ENCODE measurements around the gene LURAP1L. TPM values are rescaled to one million over a fixed set of nuclear protein-coding genes. Genes with fewer than 3 reads are reported as not detected.

The LURAP1L gene
- total and polyA plus RNA-seq, 9 of the 15 experiments (the other 6 are each of a cell fraction or from before 2014, with no cell fraction given), result 0.06 to 0.28 (median 0.07) TPM; not detected in 4

- no peak for TF ChIP-seq MCM3 (IDR thresholded peaks at IDR 0.05)
- no peak for TF ChIP-seq PHB (CRISPR knock-in tag; IDR thresholded peaks at IDR 0.05)
- TF ChIP-seq, protein P1, sequence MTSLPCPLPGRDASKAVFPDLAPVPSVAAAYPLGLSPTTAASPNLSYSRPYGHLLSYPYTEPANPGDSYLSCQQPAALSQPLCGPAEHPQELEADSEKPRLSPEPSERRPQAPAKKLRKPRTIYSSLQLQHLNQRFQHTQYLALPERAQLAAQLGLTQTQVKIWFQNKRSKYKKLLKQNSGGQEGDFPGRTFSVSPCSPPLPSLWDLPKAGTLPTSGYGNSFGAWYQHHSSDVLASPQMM (CRISPR knock-in tag; IDR thresholded peaks at IDR 0.05), result no peak
- TF ChIP-seq ZNF184 (CRISPR knock-in tag; IDR thresholded peaks at IDR 0.05), result no peak
- no peak for TF ChIP-seq ZNF143 (CRISPR knock-in tag; IDR thresholded peaks at IDR 0.05)
- TF ChIP-seq DDX20 (tag; IDR thresholded peaks at IDR 0.05; ENCODE audit: low read depth), result no peak
- TF ChIP-seq, protein P2, sequence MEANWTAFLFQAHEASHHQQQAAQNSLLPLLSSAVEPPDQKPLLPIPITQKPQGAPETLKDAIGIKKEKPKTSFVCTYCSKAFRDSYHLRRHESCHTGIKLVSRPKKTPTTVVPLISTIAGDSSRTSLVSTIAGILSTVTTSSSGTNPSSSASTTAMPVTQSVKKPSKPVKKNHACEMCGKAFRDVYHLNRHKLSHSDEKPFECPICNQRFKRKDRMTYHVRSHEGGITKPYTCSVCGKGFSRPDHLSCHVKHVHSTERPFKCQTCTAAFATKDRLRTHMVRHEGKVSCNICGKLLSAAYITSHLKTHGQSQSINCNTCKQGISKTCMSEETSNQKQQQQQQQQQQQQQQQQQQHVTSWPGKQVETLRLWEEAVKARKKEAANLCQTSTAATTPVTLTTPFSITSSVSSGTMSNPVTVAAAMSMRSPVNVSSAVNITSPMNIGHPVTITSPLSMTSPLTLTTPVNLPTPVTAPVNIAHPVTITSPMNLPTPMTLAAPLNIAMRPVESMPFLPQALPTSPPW (CRISPR knock-in tag; IDR thresholded peaks at IDR 0.05), result no peak
- no peak for TF ChIP-seq NR4A1 (CRISPR knock-in tag; IDR thresholded peaks at IDR 0.05)
- no peak for TF ChIP-seq NR4A1 (tag; IDR thresholded peaks at IDR 0.05)
Observed at GRCh38 chr9:12814877-12815237, 40.0 kb downstream of the LURAP1L start (continued).

- in situ Hi-C loops (cut with MboI), result no loop called here
- Histone ChIP-seq H3K9me1 (ENCODE audit: control insufficient read depth, insufficient read depth, low read length) (no peaks in the 10 kb centered on the region), H3K4me3 (no peak overlapping the region), H3K9me3 (replicated peaks; ENCODE audit: control insufficient read depth, insufficient read depth, low read depth, low read length) (no peaks in the 10 kb centered on the region), H3K36me3 (ENCODE audit: control insufficient read depth, insufficient read depth, low read length) (no peaks in the 10 kb centered on the region), H3K27me3 (ENCODE audit: control insufficient read depth in 2 of 2, insufficient read depth in 2 of 2, low read length in 2 of 2) (no peaks in the 10 kb centered on the region), H4K20me1 (replicated peaks; ENCODE audit: control insufficient read depth, insufficient read depth, low read length) (no peaks in the 10 kb centered on the region), H3K4me2 (ENCODE audit: insufficient read depth, low read length) (no peak overlapping the region), H3K4me1 (replicated peaks in 1 of 2; ENCODE audit: control insufficient read depth in 2 of 2, insufficient read depth in 2 of 2, low read length in 2 of 2) (no peaks in the 10 kb centered on the region), H3K27ac (ENCODE audit: extremely low read depth, low read depth, low read length) (no peak overlapping the region), H2AFZ (ENCODE audit: low read depth, low read length) (no peak overlapping the region), H3K79me2 (ENCODE audit: control insufficient read depth, insufficient read depth, low read length) (no peaks in the 10 kb centered on the region), H3K9ac (ENCODE audit: insufficient read depth in 1 of 2, low read depth in 2 of 2, low read length in 2 of 2) (no peak overlapping the region)
- DNase-seq (ENCODE audit: extremely low read depth in 1 of 4, low spot score in 3 of 4), result no peak
- BruUV-seq (replicated peaks), result no TSS peak
- intact Hi-C loops (cut with micrococcal nuclease), result loop anchor here (5.0 kb wide), 1 partner anchor 94 kb away; no protein-coding TSS in a partner anchor
- POLR2A ChIA-PET, result no interaction called here
- FAIRE-seq, result no peak
- CTCF ChIA-PET (ENCODE audit: low intra/inter-chr PET ratio), result no interaction called here
- 18% methylated on average over 5 of the region's 5 CpGs for WGBS (ENCODE audit: insufficient coverage, low coverage, missing lambda C conversion rate)
- ATAC-seq, result no peak
- TF ChIP-seq NFE2 (IDR thresholded peaks at IDR 0.05; ENCODE audit: low read depth) (no peak), USF1 (CRISPR knock-in tag; IDR thresholded peaks at IDR 0.05) (no peak), GTF2A2 (tag; IDR thresholded peaks at IDR 0.05) (no peak), PYGO2 (tag; IDR thresholded peaks at IDR 0.05) (no peak), POU5F1 (IDR thresholded peaks at IDR 0.05; ENCODE audit: borderline replicate concordance, low read depth, low read length, partially characterized antibody) (no peak), SP2 (IDR thresholded peaks at IDR 0.05; ENCODE audit: extremely low read depth, low read depth, low read length, poor library complexity, severe bottlenecking) (no peak), ZBTB33 (CRISPR knock-in tag; IDR thresholded peaks at IDR 0.05) (no peak)
- TF ChIP-seq, protein P3, sequence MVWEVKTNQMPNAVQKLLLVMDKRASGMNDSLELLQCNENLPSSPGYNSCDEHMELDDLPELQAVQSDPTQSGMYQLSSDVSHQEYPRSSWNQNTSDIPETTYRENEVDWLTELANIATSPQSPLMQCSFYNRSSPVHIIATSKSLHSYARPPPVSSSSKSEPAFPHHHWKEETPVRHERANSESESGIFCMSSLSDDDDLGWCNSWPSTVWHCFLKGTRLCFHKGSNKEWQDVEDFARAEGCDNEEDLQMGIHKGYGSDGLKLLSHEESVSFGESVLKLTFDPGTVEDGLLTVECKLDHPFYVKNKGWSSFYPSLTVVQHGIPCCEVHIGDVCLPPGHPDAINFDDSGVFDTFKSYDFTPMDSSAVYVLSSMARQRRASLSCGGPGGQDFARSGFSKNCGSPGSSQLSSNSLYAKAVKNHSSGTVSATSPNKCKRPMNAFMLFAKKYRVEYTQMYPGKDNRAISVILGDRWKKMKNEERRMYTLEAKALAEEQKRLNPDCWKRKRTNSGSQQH (CRISPR knock-in tag; IDR thresholded peaks at IDR 0.05), result no peak
Observed at GRCh38 chr9:12815888-12816287, 41.1 kb downstream of the LURAP1L start.
